NCI-H1092 (cell line): Measurements from ENCODE around the gene PTBP3.
"Not testable (repeated sequence)": the region's sequence is repeated elsewhere in the genome, so short reads cannot be mapped to it uniquely, and the experiment has no call there.

ENCODE experiments used
- DNase-seq: peaks from one replicate; lab custom pipeline; 2025; lab: John Stamatoyannopoulos, UW

PTBP3 gene

GRCh38 chr9:112322701-112323377, 10.6 kb downstream of the PTBP3 start:
- no peak for DNase-seq

- DNase-seq = no peak
Observed at GRCh38 chr9:112316258-112316943, 17.0 kb downstream of the PTBP3 start.

GRCh38 chr9:112315331-112316257, 17.8 kb downstream of the PTBP3 start:
- DNase-seq = no peak

GRCh38 chr9:112312139-112312538, 21.3 kb downstream of the PTBP3 start:
- DNase-seq = no peak

- DNase-seq = no peak
Observed at GRCh38 chr9:112311497-112311896, 21.9 kb downstream of the PTBP3 start.

GRCh38 chr9:112310826-112311225, 22.6 kb downstream of the PTBP3 start:
- no peak for DNase-seq

GRCh38 chr9:112308588-112308987, 24.8 kb downstream of the PTBP3 start:
- peak; percentile 78 for DNase-seq

GRCh38 chr9:112301420-112301819, 32.0 kb downstream of the PTBP3 start:
- no peak for DNase-seq

- no peak for DNase-seq
Observed at GRCh38 chr9:112299514-112299913, 33.9 kb downstream of the PTBP3 start.

GRCh38 chr9:112296929-112297328, 36.5 kb downstream of the PTBP3 start:
- no peak for DNase-seq

- DNase-seq = no peak
Observed at GRCh38 chr9:112295174-112295573, 38.2 kb downstream of the PTBP3 start.

- DNase-seq = no peak
Observed at GRCh38 chr9:112288029-112288428, 45.4 kb downstream of the PTBP3 start.

GRCh38 chr9:112286926-112287325, 46.5 kb downstream of the PTBP3 start:
- no peak for DNase-seq

- DNase-seq = no peak
Observed at GRCh38 chr9:112285056-112285455, 48.4 kb downstream of the PTBP3 start.

- no peak for DNase-seq
Observed at GRCh38 chr9:112283582-112284253, 49.7 kb downstream of the PTBP3 start.

GRCh38 chr9:112282841-112283240, 50.6 kb downstream of the PTBP3 start:
- DNase-seq = not testable (repeated sequence)

GRCh38 chr9:112280904-112281303, 52.5 kb downstream of the PTBP3 start:
- no peak for DNase-seq

GRCh38 chr9:112279501-112279900, 53.9 kb downstream of the PTBP3 start:
- no peak for DNase-seq

- no peak for DNase-seq
Observed at GRCh38 chr9:112278152-112278551, 55.3 kb downstream of the PTBP3 start.

- no peak for DNase-seq
Observed at GRCh38 chr9:112274600-112274999, 58.8 kb downstream of the PTBP3 start.

GRCh38 chr9:112273876-112274275, 59.5 kb downstream of the PTBP3 start:
- DNase-seq = no peak

- no peak for DNase-seq
Observed at GRCh38 chr9:112271466-112272098, 61.8 kb downstream of the PTBP3 start.
